ENCODE measurements around the gene EIF4EBP3. TPM values are rescaled to one million over a fixed set of nuclear protein-coding genes. Genes with fewer than 3 reads are reported as not detected.

EIF4EBP3 gene
- total and polyA plus RNA-seq, 2 of the 4 experiments (the other 2 are of a cell fraction) = 0.36 to 2.1 TPM

DNA sequence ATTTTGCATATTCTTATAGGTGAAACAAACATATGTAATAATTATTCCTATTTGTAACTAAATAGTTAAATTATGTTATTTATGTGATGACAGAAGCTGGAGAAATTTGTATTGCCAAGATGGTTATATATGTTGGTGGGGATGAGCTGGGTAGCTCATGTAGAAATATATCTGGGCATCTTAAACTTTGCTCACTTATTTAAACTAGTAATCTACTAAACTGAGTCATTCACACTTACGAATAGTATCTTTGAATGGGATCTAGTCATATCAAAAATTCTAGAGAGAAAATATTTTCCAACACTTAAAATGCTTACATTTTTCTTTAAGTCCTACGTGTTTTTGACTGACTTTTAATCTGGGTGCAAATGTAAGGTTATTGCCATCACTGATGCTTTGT, 44.6 kb upstream of the EIF4EBP3 start:
- dilution Hi-C loops (cut with HindIII; ENCODE audit: low sequenced_read_pairs, unreplicated experiment) (no loop called here), intact Hi-C loops (cut with micrococcal nuclease) (no loop called here), in situ Hi-C loops (cut with MboI; ENCODE audit: low sequenced_read_pairs) (no loop called here)
- Histone ChIP-seq H2AK5ac (ENCODE audit: low read depth, low read length) (no peak overlapping the region), H3K27ac (ENCODE audit: insufficient read depth, low read length) (no peak overlapping the region), H3K9me3 (ENCODE audit: control insufficient read depth, insufficient read depth, low read length) (no peaks in the 10 kb centered on the region), H3K4me2 (ENCODE audit: low read depth, low read length) (no peak overlapping the region), H2BK120ac (ENCODE audit: low read depth, low read length) (no peak overlapping the region), H3K9me1 (ENCODE audit: insufficient read depth, low read length) (0 out of 2 replicates have a peak, but pooled peaks cover 2% of the 10 kb centered on the region), H3K9ac (ENCODE audit: low read depth, low read length) (no peak overlapping the region), H3K4me3 (ENCODE audit: insufficient read depth, low read depth, low read length) (no peak overlapping the region), H2AK9ac (replicated peaks; ENCODE audit: low read depth, low read length, poor library complexity) (no peak overlapping the region), H4K8ac (ENCODE audit: low read depth in 2 of 2, low read length in 2 of 2) (no peak overlapping the region), H4K5ac (ENCODE audit: low read depth, low read length) (no peak overlapping the region), H4K91ac (ENCODE audit: insufficient read depth, low read depth, low read length) (no peak overlapping the region), H3K23ac (ENCODE audit: low read depth, low read length) (no peak overlapping the region), H2AFZ (replicated peaks; ENCODE audit: low read length, poor library complexity) (no peak overlapping the region), H3K36me3 (ENCODE audit: control insufficient read depth, insufficient read depth, low read length) (peaks cover 14% of the 10 kb centered on the region), H3K14ac (replicated peaks; ENCODE audit: low read depth, low read length) (no peak overlapping the region), H3K4ac (ENCODE audit: low read depth, low read length) (no peak overlapping the region), H2BK5ac (ENCODE audit: low read depth, low read length, poor library complexity, severe bottlenecking) (no peak overlapping the region), H2BK20ac (ENCODE audit: low read depth, low read length) (no peak overlapping the region), H3K18ac (ENCODE audit: low read depth, low read length) (no peak overlapping the region), H3K56ac (ENCODE audit: extremely low read depth, insufficient read depth, low read length) (no peak overlapping the region), H3K79me1 (ENCODE audit: low read depth in 1 of 2, low read length in 2 of 2) (peaks cover 0 to 2% of the 10 kb centered on the region in 2 experiments; a peak in 2 of 4 replicates), H2BK15ac (ENCODE audit: low read depth, low read length) (no peak overlapping the region), H3K27me3 (ENCODE audit: control insufficient read depth, insufficient read depth, low read length) (no peaks in the 10 kb centered on the region), H4K20me1 (ENCODE audit: insufficient read depth, low read length) (no peaks in the 10 kb centered on the region), H3K4me1 (ENCODE audit: control insufficient read depth, insufficient read depth, low read length) (no peaks in the 10 kb centered on the region)
- ChIA-PET CTCF (no interaction called here), POLR2A (ENCODE audit: unreplicated experiment) (no interaction called here)
- no CpG with 5 or more reads among the region's 2 CpGs for WGBS, 2 experiments (ENCODE audit: extremely low coverage in 2 of 2, insufficient read length in 1 of 2)
- ATAC-seq (ENCODE audit: low read depth) (no peak), DNase-seq (no peak)
- BruUV-seq (replicated peaks) = no TSS peak
- no peak for TF ChIP-seq USF2 (IDR thresholded peaks at IDR 0.05; ENCODE audit: low read depth, low read length)
- TF ChIP-seq, protein P1, sequence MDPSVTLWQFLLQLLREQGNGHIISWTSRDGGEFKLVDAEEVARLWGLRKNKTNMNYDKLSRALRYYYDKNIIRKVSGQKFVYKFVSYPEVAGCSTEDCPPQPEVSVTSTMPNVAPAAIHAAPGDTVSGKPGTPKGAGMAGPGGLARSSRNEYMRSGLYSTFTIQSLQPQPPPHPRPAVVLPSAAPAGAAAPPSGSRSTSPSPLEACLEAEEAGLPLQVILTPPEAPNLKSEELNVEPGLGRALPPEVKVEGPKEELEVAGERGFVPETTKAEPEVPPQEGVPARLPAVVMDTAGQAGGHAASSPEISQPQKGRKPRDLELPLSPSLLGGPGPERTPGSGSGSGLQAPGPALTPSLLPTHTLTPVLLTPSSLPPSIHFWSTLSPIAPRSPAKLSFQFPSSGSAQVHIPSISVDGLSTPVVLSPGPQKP (IDR thresholded peaks at IDR 0.05; ENCODE audit: borderline replicate concordance, low read depth, low read length) = no peak
- TF ChIP-seq MAZ (IDR thresholded peaks at IDR 0.05; ENCODE audit: borderline replicate concordance, low read depth, low read length) = no peak
- TF ChIP-seq RCOR1 (IDR thresholded peaks at IDR 0.05; ENCODE audit: insufficient replicate concordance, low read length) = no peak
- TF ChIP-seq NFE2L2 (IDR thresholded peaks at IDR 0.05; ENCODE audit: low read depth, low read length) = no peak
- TF ChIP-seq RAD21 (IDR thresholded peaks at IDR 0.05; ENCODE audit: low read length) = no peak
- TF ChIP-seq, protein P2, sequence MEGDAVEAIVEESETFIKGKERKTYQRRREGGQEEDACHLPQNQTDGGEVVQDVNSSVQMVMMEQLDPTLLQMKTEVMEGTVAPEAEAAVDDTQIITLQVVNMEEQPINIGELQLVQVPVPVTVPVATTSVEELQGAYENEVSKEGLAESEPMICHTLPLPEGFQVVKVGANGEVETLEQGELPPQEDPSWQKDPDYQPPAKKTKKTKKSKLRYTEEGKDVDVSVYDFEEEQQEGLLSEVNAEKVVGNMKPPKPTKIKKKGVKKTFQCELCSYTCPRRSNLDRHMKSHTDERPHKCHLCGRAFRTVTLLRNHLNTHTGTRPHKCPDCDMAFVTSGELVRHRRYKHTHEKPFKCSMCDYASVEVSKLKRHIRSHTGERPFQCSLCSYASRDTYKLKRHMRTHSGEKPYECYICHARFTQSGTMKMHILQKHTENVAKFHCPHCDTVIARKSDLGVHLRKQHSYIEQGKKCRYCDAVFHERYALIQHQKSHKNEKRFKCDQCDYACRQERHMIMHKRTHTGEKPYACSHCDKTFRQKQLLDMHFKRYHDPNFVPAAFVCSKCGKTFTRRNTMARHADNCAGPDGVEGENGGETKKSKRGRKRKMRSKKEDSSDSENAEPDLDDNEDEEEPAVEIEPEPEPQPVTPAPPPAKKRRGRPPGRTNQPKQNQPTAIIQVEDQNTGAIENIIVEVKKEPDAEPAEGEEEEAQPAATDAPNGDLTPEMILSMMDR (conservative IDR thresholded peaks at IDR 0.05; ENCODE audit: low read depth, low read length) = no peak
- no peak for TF ChIP-seq CHD1 (IDR thresholded peaks at IDR 0.05; ENCODE audit: low read depth, low read length)
- TF ChIP-seq SMC3 (IDR thresholded peaks at IDR 0.05; ENCODE audit: low read depth, low read length) = no peak
- TF ChIP-seq RFX5 (IDR thresholded peaks at IDR 0.05; ENCODE audit: low read depth, low read length) = no peak
- TF ChIP-seq FOS (IDR thresholded peaks at IDR 0.05; ENCODE audit: low read depth, low read length) = no peak
- TF ChIP-seq MAFK (IDR thresholded peaks at IDR 0.05; ENCODE audit: low read depth, low read length) = no peak
- no peak for TF ChIP-seq MXI1 (IDR thresholded peaks at IDR 0.05; ENCODE audit: borderline replicate concordance, low read depth, low read length)
- no peak for TF ChIP-seq BHLHE40 (IDR thresholded peaks at IDR 0.05; ENCODE audit: low read depth, low read length)
- no peak for TF ChIP-seq POLR2A (IDR thresholded peaks at IDR 0.05; ENCODE audit: low read depth, low read length)
